AG10803 (cell line): ENCODE results near the gene GPR50.

Experiments
- DNase-seq: peaks from one replicate; pipeline ENCODE4 v3.0.0; 2010; ENCODE audit warnings: low read depth
- H3K4me3 ChIP-seq: 2 replicates; pipeline ENCODE4 v1.5.1; 2011; ENCODE audit warnings: mild to moderate bottlenecking, low read length, control low read depth
- CTCF ChIP-seq: conservative IDR thresholded peaks from 2 replicates; pipeline ENCODE4 v1.5.1; 2011; ENCODE audit warnings: mild to moderate bottlenecking, low read length, control low read depth, inconsistent platforms

Gene GPR50

GRCh38 chrX:151176231-151176750, at the start of gene GPR50:
Gene GPR50, plus strand, starts transcription at chrX:151176584. Its CDS starts 138 bp downstream, at chrX:151176722.
- no peak for TF ChIP-seq CTCF
- no peak within 1 kb of the TSS for H3K4me3 ChIP-seq
- no peak for DNase-seq

- no peak overlapping the region for H3K4me3 ChIP-seq
- no peak for TF ChIP-seq CTCF
- no peak for DNase-seq
These were observed 43.9 kb upstream of the GPR50 start for GRCh38 chrX:151132531-151132930.

DNA sequence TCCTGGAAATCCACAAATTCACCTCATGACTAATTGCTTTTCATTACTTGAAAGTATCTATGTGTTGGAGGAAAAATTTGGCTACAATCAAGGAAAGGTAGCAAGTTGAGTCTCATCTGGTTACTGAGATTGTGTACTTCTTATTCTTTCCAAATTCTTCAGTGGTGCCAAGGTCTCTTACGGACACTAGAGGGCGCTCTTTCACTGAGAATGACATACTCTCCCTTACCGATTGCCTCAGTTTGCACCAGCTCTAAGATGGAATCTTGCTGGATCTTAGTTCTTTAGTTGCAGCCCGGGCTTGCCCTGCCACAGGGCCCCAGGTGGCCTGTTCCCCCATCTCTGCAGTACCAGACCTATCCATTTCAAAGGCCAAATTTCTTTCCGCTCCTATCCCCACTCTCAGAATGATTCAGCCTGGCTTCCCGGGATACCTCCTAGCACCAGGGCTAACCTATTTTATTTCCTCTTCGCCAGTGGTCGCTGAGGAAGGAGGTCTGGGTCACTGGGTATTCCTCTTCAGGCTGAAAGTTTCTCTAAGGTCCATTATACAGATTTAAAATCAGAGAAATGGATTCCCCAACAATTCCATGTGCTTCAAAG, 24.6 kb upstream of the GPR50 start:
- no peak overlapping the region for H3K4me3 ChIP-seq
- DNase-seq = peak; percentile 50
- peak; percentile 71 for TF ChIP-seq CTCF

- H3K4me3 ChIP-seq = no peak overlapping the region
- DNase-seq = peak; percentile 12
- 0 out of 2 replicates have a peak, but pooled peaks have one; percentile 17 for TF ChIP-seq CTCF
These were observed 23.3 kb upstream of the GPR50 start for GRCh38 chrX:151153086-151153485.

DNA sequence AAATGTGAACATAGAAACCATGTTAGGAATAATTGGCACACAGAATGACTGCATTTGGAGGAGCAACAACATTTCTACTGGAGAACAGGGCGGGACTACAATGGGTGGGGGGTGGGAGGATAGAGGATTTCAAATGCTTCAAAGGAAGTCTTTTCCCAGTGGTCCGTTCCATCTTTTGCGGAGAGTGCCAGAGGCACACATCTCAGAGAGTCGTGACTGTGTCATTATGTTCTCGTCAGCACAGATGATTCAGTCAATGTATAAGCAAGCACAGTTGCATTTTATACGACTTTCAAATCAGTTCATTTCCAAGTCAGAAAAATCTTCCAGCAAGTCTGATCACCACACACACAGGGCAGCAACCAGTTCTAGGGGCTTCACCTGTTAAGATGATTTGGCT, 22.7 kb upstream of the GPR50 start:
- TF ChIP-seq CTCF = no peak
- H3K4me3 ChIP-seq = no peak overlapping the region
- no peak for DNase-seq

DNA sequence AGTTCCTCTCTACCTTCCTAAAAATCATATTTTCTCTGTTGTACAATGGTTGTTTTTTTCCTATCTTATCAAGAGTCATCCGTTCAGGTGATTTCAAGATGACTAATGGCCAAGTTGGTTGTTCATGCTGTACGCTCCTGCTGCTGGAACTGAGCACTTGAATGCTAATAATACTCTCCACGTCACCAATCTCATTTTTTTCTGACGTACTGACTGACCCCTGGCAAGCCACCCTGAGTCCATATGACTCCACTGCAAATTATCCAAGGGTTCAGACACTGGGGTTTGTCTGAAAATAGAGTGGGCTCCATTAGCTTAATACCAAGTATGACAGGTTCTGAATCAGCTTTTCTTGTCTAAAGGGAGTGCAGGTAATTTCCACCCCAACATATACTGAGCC, 21.1 kb upstream of the GPR50 start:
- H3K4me3 ChIP-seq = no peak overlapping the region
- TF ChIP-seq CTCF = no peak
- no peak for DNase-seq

DNA sequence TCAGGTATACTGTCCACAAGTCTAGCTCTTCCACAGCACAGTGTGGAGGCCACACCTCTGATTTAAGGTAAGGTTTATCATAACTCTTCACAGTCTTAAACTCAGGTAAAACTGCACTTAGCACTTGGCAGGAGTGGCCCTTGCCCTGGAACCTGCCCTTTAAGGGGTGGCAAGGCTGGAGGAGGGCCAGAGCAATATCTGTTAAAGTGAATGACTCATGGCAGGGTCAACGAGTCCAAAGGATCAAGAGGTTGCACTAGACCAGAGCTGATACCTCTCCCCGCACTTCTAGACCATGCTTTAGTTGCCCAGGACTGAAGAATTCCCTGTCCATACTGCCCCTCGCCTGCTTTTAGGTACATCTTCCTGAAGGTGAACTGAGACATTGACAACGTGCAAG, 14.7 kb upstream of the GPR50 start:
- no peak overlapping the region for H3K4me3 ChIP-seq
- DNase-seq = no peak
- TF ChIP-seq CTCF = no peak
